Activated CD4-positive, alpha-beta T cell treated with anti-CD3 and anti-CD28 coated beads for 4 hours (primary cell): ENCODE measurements around the gene GTPBP3.

ENCODE experiments used
- DNase-seq, 2 donors: peaks; one replicate each; pipeline ENCODE4 v3.0.0-alpha.2; 2020

Gene GTPBP3

GRCh38 chr19:17309198-17309964 lies 28.0 kb upstream of the GTPBP3 start, which contains the start of gene DDA1:
Gene DDA1 (plus strand): TSS chr19:17309563. CDS start chr19:17309655, 92 bp downstream.
- peak; percentile 99 for DNase-seq

GRCh38 chr19:17309965-17310461 lies 27.3 kb upstream of the GTPBP3 start:
- DNase-seq, result no peak

DNA sequence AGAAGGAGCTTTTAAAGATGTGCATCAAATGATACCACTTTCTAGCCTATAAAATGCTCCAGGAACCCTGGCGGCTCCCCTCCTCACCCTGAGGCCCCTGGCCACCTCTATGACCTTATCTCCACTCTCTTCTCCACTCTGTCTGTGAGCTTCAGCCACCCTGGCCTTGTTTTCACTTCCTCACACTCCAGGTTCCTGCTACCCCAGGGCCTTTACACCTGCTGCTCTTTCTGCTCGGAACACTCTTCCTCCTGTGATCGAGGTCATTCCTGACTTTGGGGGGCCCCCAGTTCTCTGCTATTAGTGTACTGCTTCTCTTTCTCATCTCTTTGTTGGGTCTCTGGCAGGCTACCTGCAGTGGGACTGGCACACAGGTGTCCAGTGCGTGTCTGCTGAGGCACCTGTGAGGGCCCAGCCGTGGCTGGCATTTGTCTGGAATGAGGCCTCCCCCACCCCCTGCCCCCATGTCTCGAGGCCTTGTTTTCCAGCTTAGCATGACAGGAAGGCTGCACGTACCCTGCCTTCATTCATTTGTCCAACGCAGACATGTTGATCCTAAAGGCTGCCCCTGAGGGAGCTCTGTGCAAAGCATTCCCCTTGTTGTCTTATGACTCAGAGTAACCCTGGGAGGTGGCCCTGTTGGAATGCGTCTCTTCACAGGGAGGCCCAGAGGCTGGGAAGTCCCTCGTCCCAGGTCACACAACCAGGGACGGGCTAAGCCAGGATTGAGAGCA lies 25.7 kb upstream of the GTPBP3 start:
- no peak for DNase-seq

DNA sequence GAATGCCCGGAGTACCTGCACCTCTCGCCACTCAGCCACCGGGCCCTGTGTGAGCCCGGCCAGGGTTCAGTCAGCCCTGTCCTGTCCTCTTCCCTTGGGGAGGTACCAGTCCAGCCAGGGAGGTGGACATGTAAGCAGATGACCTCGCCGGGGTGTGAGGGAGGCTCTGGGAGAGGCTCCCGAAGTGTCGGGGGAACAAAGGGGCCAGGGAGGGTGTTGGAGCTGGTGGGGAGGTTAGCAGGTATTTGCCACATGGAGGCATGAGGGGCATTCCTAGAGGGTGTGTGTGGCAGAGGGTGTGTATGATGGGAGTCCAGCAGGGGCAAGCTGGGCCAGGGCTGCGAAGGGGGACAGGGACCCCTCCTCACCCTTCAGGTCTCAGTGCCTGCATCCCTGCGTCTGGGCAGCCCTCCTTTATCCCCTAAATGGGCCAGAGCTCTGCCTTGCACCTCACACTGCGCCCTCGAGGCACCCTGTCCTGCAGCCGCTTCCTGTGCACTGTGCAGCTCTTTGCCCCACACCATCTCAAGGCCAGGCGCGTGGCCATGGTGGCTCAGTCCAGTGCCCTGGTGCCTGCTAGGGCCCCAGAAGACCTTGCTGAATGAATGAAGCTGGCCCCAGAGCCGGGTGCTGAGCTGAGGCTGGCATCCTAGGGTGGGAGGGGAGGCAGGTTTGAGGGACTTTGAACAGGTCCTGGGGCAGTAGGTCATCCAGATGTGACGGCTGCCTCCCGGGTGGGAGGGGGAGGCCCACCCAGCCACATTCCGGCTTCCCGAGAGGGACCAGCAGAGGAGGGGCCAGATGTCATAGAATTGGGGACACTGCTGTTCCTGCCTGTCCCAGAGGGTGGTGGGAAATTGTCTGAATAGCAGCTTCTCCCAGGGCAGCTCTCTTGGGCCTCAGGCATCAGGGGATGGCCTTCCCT lies 24.9 kb upstream of the GTPBP3 start:
- DNase-seq, result no peak

GRCh38 chr19:17314007-17314593 lies 23.3 kb upstream of the GTPBP3 start:
- no peak for DNase-seq

- no peak for DNase-seq
Observed at GRCh38 chr19:17318966-17319365, 18.4 kb upstream of the GTPBP3 start.

DNA sequence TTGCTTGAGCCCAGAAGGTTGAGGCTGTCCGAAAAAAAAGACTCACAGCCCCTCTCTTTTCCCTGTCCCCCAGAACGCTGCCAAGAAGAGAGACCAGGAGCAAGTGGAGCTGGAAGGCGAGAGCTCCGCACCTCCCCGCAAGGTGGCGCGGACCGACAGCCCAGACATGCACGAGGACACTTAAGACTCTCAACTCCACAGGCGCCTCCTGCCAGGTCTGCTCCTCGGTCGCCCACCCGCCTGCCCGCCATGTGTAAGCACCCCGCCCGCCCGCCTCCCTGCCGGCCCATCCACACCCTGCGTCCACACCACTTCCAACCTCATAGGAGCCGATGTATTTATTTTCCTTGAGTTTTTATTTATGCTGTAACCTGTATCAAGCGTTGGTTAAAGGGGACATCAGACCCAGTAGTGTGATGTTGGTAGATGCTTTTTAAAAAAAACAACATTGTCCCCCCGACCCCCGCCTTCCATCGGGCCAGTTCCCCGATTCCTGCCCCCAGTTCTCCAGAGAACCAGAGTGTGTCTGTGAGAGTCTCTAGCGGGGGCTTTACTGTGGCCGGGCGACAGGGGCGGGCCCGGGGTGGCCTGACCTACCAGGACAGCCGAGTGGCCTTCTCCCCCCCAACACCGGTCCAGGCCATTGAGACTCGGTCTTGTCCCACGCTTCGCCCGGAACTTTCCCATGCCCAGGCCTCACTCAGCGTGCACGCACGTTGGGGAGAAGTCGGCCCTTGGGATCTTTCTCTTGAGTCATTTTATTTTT lies 17.7 kb upstream of the GTPBP3 start:
- no peak for DNase-seq

DNA sequence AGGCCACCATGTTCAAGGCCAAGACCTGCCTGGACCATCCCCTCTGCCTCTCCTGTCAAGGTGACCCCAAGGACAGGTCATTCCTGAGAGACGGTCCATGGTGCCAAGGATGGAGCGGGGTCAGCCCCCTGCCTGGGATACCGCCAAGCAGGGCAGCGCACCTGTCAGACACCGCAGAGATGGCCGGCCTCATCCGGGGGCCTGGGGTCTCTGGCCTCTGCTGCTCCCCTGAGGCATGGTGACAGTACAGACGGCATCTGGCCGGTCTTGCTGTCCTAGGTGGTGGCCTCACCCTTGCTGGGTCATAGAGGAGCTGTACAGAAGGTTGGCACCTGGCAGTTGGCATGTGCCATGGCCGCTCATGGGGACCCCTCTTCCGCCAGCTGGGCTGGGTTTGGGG lies 16.9 kb upstream of the GTPBP3 start:
- DNase-seq, result no peak

- DNase-seq, result no peak
Observed at GRCh38 chr19:17321655-17322489, 15.5 kb upstream of the GTPBP3 start.

GRCh38 chr19:17322854-17323253 lies 14.5 kb upstream of the GTPBP3 start:
- no peak for DNase-seq

GRCh38 chr19:17323300-17323963 lies 13.9 kb upstream of the GTPBP3 start:
- no peak for DNase-seq

GRCh38 chr19:17323964-17324332 lies 13.4 kb upstream of the GTPBP3 start:
- DNase-seq, result no peak

DNA sequence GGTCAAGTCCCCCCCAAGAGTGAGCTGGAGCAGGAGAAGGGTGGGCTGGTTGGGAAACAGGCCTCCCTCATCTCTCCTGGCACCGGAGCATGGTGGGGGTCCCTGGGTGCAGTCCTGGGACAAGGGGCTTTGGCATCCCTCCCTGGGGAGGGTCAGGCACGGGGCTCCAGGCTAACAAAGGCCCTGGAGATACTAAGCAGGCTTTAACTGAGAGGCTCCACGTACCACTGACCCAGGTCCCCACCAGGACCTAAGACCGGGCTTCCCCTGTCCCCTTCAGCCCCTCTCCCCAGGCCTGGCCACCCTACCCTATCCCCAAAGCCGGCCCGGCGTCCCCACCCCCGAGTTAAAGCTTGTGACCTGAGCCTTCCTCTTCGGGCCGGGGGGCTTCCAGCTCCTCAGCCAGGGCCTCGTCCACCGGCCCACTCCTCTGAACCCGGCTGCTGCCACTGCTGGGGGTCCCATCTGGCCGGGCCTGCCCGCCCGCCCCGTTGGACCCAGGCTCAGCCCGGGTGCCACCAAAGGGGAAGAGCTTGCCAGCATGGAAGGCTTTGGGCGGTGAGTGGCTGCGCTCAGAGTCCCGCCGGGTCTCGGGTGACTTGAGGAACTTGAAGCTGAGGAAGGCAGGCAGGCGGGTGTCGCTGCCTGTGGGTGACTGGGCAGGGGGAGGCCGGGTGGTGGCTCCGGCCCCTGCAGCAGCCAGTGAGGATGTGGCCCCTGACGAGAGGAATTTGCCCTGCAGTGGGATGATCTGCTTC lies 12.8 kb upstream of the GTPBP3 start:
- no peak for DNase-seq

GRCh38 chr19:17325133-17325532 lies 12.2 kb upstream of the GTPBP3 start:
- DNase-seq, result no peak

DNA sequence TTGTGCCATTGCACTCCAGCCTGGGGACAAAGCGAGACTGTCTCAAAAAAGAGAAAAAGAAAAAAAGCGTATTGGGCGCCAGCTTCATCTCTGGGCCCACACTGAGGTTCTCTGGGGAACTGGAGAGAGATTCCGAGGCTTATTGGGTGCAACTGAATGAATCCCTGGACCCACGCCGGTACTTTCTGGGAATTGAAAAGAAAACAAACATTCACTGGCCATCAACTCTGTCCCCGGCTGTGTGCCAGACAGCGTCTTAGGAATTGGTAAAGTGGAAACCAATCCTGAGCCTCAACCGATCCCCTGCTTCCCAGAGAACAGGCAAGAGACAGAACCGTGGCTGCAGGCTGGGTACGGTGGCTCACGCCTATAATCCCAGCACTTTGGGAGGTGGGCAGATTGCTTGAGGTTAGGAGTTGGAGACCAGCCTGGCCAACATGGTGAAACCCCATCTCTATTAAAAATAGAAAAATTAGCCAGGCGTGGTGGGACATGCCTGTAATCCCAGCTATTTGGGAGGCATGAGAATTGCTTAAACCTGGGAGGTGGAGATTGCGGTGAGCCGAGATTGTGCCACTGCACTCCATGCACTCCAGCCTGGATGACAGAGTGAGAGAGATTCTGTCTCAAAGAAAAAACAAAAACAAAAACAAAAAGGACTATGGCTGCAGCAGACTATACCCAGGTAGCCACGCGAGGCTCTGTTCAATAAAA lies 11.3 kb upstream of the GTPBP3 start:
- no peak for DNase-seq

GRCh38 chr19:17326595-17326966 lies 10.8 kb upstream of the GTPBP3 start:
- no peak for DNase-seq

GRCh38 chr19:17327068-17327653 lies 10.2 kb upstream of the GTPBP3 start:
- no peak for DNase-seq
